Measurements from ENCODE around the gene EIF3B. TPM values are rescaled to one million over a fixed set of nuclear protein-coding genes. Genes with fewer than 3 reads are reported as not detected.

EIF3B gene
- polyA plus RNA-seq, 1 experiment, result 92.7 TPM

DNA sequence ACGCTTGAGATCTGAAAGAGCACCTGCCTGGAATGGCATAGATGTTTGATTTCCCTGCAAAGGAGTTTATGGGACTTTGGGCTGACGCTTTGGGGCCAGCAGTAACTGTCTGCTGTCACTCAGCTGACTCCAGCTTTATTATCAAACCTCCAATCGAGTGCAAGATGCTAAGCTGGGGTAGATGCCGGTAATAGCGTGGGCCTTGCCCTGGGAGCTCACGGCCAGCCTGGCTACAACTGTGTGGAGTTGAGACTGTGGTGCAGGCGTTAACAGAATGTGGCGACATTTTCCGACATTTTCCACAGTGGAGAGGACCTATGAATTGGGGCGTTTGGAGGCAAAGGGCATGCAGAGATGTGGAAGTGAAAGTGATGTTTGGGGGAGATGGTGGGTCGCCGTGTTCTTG, 50.1 kb downstream of the EIF3B start:
- no peak for DNase-seq (ENCODE audit: low read depth)
- Histone ChIP-seq H3K4me3 (ENCODE audit: low read depth, low read length) (peak overlapping the region; percentile 89), H3K27me3 (ENCODE audit: control insufficient read depth, insufficient read depth, low read length) (no peaks in the 10 kb centered on the region), H3K36me3 (ENCODE audit: control insufficient read depth, insufficient read depth, low read length) (no peaks in the 10 kb centered on the region)
- POLR2A ChIA-PET, result no interaction called here
- CTCF ChIA-PET, result interaction anchor here (1.7 kb wide), 2 partner anchors 46 to 64 kb away, joined by 4 to 6 read pairs; no protein-coding TSS in a partner anchor
- TF ChIP-seq, protein P1, sequence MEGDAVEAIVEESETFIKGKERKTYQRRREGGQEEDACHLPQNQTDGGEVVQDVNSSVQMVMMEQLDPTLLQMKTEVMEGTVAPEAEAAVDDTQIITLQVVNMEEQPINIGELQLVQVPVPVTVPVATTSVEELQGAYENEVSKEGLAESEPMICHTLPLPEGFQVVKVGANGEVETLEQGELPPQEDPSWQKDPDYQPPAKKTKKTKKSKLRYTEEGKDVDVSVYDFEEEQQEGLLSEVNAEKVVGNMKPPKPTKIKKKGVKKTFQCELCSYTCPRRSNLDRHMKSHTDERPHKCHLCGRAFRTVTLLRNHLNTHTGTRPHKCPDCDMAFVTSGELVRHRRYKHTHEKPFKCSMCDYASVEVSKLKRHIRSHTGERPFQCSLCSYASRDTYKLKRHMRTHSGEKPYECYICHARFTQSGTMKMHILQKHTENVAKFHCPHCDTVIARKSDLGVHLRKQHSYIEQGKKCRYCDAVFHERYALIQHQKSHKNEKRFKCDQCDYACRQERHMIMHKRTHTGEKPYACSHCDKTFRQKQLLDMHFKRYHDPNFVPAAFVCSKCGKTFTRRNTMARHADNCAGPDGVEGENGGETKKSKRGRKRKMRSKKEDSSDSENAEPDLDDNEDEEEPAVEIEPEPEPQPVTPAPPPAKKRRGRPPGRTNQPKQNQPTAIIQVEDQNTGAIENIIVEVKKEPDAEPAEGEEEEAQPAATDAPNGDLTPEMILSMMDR (IDR thresholded peaks at IDR 0.05; ENCODE audit: insufficient read depth, low read depth, low read length), result no peak

DNA sequence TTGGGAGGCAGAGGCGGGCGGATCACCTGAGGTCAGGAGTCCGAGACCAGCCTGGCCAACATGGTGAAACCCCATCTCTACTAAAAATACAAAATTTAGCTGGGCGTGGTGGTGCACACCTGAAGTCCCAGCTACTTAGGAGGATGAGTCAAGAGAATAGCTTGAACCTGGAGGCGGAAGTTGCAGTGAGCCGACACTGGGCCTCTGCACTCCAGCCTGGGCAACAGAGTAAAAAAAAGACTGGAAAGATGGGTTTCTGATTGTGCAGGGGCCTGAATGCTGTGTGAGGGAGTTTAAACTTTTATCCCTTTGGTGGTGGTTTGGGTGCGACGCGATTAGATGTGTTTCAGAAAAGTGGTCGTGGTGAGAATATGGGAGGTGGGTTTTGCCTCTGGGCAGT, 50.6 kb downstream of the EIF3B start:
- CTCF ChIA-PET, result interaction anchor here (0.7 to 1.7 kb wide), 3 partner anchors 46 to 113 kb away, joined by 3 to 6 read pairs (median 4); no protein-coding TSS in a partner anchor
- TF ChIP-seq, protein P1 (IDR thresholded peaks at IDR 0.05; ENCODE audit: insufficient read depth, low read depth, low read length), result no peak

DNA sequence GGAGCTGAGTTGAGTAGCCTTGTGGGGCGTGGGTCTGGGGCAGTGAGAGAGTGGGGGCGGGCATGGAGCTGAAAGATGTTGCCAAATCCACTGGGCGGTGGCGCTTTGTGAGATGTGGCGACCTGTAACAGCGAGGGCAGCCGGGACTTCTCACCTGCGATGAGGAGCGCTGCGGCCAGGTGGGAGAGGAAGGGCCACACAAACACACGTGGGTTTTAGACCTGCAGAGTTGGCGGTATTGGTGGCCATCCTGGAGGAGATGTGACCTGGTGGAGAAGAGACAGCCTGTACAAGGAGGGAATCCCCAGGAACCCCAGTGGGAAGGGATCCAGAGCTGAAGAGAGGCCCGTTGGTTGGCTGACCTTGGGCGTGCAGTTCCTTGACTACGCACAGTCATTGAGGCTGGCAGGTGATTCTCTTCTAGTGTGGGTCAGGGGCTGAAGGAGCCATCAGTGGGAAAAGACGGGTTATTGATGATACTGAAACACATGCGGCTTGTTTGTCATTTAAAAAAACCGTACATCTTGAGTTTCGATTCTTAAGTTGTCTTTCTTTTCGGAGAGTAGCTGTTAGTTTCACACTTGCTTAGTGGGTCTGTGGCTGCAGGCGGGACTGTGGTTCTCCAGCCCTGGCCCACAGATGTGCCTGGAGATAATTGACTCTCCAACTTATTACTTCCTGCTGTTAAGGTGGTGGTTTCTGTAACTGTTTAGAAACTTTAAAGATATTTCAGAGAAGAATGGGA, 51.1 kb downstream of the EIF3B start:
- Histone ChIP-seq H3K36me3 (ENCODE audit: control insufficient read depth, insufficient read depth, low read length) (no peaks in the 10 kb centered on the region), H3K4me3 (ENCODE audit: low read depth, low read length) (no peak overlapping the region), H3K27me3 (ENCODE audit: control insufficient read depth, insufficient read depth, low read length) (no peaks in the 10 kb centered on the region)
- ChIA-PET CTCF (interaction anchor here (0.7 to 1.7 kb wide), 3 partner anchors 45 to 112 kb away, joined by 3 to 6 read pairs (median 4); no protein-coding TSS in a partner anchor), POLR2A (no interaction called here)
- no peak for DNase-seq (ENCODE audit: low read depth)
- TF ChIP-seq, protein P1 (IDR thresholded peaks at IDR 0.05; ENCODE audit: insufficient read depth, low read depth, low read length), result no peak

More for the DNA sequence above, 50.6 kb downstream of the EIF3B start:
- no peaks in the 10 kb centered on the region for H3K36me3 ChIP-seq (ENCODE audit: control insufficient read depth, insufficient read depth, low read length)
- POLR2A ChIA-PET, result no interaction called here
- no peak overlapping the region for H3K4me3 ChIP-seq (ENCODE audit: low read depth, low read length)
- DNase-seq (ENCODE audit: low read depth), result no peak
- no peaks in the 10 kb centered on the region for H3K27me3 ChIP-seq (ENCODE audit: control insufficient read depth, insufficient read depth, low read length)

DNA sequence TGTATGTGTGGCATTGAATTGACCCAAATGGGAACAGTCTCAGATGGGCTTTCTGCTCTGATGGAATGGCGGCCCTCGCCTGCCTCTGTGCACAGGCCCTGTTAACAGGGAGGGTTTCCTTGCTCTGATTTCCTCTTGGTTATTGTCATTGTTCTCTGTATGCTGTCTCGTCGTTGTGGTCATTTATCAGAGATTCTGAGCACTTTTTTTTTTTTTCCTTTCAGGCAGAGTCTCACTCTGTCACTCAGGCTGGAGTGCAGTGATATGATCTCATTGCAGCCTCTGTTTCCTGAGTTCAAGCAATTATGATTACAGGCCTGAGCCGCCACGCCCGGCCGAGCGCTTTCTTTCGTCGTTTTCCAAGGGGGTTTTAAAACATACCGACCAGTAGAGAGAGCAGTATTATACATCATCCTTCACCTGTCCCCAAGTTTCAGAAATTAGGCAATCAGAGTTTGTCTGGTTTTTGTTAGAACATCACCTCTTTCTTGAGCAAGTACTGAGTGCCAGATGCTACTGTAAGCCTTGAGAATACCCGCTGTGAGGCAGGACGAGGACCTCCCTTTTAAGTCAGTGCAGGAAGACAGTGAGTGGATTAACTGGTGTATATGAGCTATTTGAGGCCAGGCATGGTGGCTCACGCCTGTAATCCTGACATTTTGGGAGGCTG, 55.3 kb downstream of the EIF3B start:
- TF ChIP-seq, protein P1 (IDR thresholded peaks at IDR 0.05; ENCODE audit: insufficient read depth, low read depth, low read length), result no peak
- CTCF ChIA-PET, result interaction anchor here (1.0 kb wide), 1 partner anchor 31 kb away, joined by 3 read pairs; no protein-coding TSS in a partner anchor
- Histone ChIP-seq H3K36me3 (ENCODE audit: control insufficient read depth, insufficient read depth, low read length) (no peaks in the 10 kb centered on the region), H3K27me3 (ENCODE audit: control insufficient read depth, insufficient read depth, low read length) (no peaks in the 10 kb centered on the region), H3K4me3 (ENCODE audit: low read depth, low read length) (no peak overlapping the region)
- DNase-seq (ENCODE audit: low read depth), result no peak
- POLR2A ChIA-PET, result no interaction called here

DNA sequence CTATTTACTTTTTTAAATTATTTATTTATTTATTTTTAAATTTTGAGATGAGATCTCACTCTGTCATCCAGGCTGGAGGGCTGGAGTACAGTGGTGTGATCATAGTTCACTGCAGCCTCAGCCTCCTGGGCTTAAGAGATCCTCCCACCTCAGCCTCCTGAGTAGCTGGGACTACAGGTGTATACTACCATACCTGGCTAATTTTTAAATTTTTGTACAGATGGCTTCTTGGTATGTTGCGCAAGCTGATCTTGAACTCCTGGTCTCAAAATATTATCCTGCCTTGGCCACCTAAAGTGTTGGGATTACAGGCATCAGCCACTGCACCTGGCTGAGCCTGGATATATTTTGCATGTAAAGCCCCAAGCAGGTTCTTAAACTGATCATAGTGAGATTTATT, 56.4 kb downstream of the EIF3B start:
- TF ChIP-seq, protein P1 (IDR thresholded peaks at IDR 0.05; ENCODE audit: insufficient read depth, low read depth, low read length), result no peak
- CTCF ChIA-PET, result no interaction called here
- no peak for DNase-seq (ENCODE audit: low read depth)
- Histone ChIP-seq H3K27me3 (ENCODE audit: control insufficient read depth, insufficient read depth, low read length) (no peaks in the 10 kb centered on the region), H3K4me3 (ENCODE audit: low read depth, low read length) (no peak overlapping the region), H3K36me3 (ENCODE audit: control insufficient read depth, insufficient read depth, low read length) (no peaks in the 10 kb centered on the region)
- POLR2A ChIA-PET, result no interaction called here
